Hepatocyte (in vitro differentiated cells): Measurements from ENCODE around the gene HEY2.

ENCODE experiments used
- EZH2 ChIP-seq: fragments of 200-600 bp; sonication (generic); IDR thresholded peaks from 2 replicates; pipeline ENCODE4 v1.6.1; 2016; ENCODE audit warnings: antibody characterized with exemption, mild to moderate bottlenecking, borderline replicate concordance
- EZH2phosphoT487 ChIP-seq: fragments of 200-600 bp; sonication (generic); IDR thresholded peaks from one replicate; pipeline ENCODE4 v1.6.1; 2018; ENCODE audit warnings: antibody characterized with exemption, mild to moderate bottlenecking, low read depth, moderate library complexity; ENCODE audit not compliant: unreplicated experiment, severe bottlenecking
- TF ChIP-seq, protein P1 (sequence below): fragments of 200-600 bp; sonication (generic); IDR thresholded peaks from 2 replicates; pipeline ENCODE4 v1.5.1; 2016; ENCODE audit warnings: antibody characterized with exemption, mild to moderate bottlenecking; ENCODE audit not compliant: poor library complexity

DNA sequence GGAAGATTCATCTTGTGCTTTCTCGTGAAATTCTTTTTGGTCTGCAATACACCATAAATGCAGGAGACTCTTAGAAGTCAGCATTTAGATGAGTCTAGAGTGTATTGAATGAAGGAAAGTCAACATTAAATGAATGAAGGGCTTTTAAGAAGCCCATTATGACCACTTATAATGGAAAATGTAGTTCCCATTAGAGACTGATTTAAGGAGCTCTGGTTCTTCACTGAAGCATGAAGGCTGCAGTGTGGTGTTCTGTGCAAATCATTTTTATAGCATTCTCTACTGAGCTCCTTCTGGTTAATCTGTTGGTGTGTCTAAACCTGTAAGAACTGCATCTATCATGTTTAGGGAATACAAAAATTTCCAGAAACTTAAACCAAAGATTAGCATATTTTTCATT, 61.0 kb downstream of the HEY2 start:
- TF ChIP-seq, protein P1, sequence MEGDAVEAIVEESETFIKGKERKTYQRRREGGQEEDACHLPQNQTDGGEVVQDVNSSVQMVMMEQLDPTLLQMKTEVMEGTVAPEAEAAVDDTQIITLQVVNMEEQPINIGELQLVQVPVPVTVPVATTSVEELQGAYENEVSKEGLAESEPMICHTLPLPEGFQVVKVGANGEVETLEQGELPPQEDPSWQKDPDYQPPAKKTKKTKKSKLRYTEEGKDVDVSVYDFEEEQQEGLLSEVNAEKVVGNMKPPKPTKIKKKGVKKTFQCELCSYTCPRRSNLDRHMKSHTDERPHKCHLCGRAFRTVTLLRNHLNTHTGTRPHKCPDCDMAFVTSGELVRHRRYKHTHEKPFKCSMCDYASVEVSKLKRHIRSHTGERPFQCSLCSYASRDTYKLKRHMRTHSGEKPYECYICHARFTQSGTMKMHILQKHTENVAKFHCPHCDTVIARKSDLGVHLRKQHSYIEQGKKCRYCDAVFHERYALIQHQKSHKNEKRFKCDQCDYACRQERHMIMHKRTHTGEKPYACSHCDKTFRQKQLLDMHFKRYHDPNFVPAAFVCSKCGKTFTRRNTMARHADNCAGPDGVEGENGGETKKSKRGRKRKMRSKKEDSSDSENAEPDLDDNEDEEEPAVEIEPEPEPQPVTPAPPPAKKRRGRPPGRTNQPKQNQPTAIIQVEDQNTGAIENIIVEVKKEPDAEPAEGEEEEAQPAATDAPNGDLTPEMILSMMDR = no peak
- no peak for TF ChIP-seq EZH2
- TF ChIP-seq EZH2phosphoT487 = no peak
